Measurements from ENCODE around the gene MS4A5.

MS4A5 gene

GRCh38 chr11:60429272-60429671, at the start of gene MS4A5:
Gene MS4A5 (plus strand): TSS chr11:60429572. CDS start chr11:60429675, 103 bp downstream.
- no peak for DNase-seq
- H3K4me1 Mint-ChIP-seq (ENCODE audit: low read depth) = no peaks in the 10 kb centered on the region
- no peaks in the 10 kb centered on the region for H3K9me3 Mint-ChIP-seq
- H3K4me3 Mint-ChIP-seq = no peak within 1 kb of the TSS
- peaks cover 38% of the 10 kb centered on the region for H3K27me3 Mint-ChIP-seq
- no peak within 1 kb of the TSS for H3K27ac Mint-ChIP-seq
- H3K36me3 Mint-ChIP-seq (ENCODE audit: low read depth) = no peaks in the 10 kb centered on the region

GRCh38 chr11:60389279-60389910, 40.0 kb upstream of the MS4A5 start:
- Mint-ChIP-seq H3K27ac (no peak overlapping the region), H3K9me3 (no peaks in the 10 kb centered on the region), H3K4me3 (no peak overlapping the region), H3K36me3 (ENCODE audit: low read depth) (no peaks in the 10 kb centered on the region), H3K4me1 (ENCODE audit: low read depth) (no peaks in the 10 kb centered on the region), H3K27me3 (peaks cover 15% of the 10 kb centered on the region)
- DNase-seq = no peak

DNA sequence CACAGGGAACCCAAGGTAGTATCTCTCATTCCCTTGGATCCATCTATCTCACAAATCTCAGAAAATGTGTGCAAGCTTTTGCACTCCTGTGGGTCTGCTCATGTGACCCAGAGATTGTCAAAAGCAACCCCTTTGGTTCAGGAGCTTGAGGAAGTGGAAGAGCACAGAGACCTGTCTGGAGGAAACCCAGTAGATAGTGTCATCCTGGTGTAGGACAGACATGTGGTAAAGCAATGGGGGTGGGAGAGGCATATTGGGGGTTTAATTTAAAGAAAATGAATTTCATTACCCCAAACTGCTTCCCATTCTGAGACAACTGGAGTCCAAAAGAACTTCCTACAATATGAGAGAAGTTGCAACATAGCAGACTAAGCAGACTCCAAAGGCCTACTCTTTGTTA, 39.0 kb upstream of the MS4A5 start:
- H3K27me3 Mint-ChIP-seq = peaks cover 15% of the 10 kb centered on the region
- no peak overlapping the region for H3K27ac Mint-ChIP-seq
- no peak for DNase-seq
- H3K4me1 Mint-ChIP-seq (ENCODE audit: low read depth) = no peaks in the 10 kb centered on the region
- no peak overlapping the region for H3K4me3 Mint-ChIP-seq
- no peaks in the 10 kb centered on the region for H3K36me3 Mint-ChIP-seq (ENCODE audit: low read depth)
- no peaks in the 10 kb centered on the region for H3K9me3 Mint-ChIP-seq

- Mint-ChIP-seq H3K4me1 (ENCODE audit: low read depth) (no peaks in the 10 kb centered on the region), H3K27ac (no peak overlapping the region), H3K4me3 (no peak overlapping the region), H3K27me3 (peaks cover 9% of the 10 kb centered on the region), H3K36me3 (ENCODE audit: low read depth) (no peaks in the 10 kb centered on the region), H3K9me3 (no peaks in the 10 kb centered on the region)
- DNase-seq = no peak
These were observed 37.0 kb upstream of the MS4A5 start for GRCh38 chr11:60392361-60392760.

GRCh38 chr11:60393016-60393415, 36.4 kb upstream of the MS4A5 start:
- no peaks in the 10 kb centered on the region for H3K9me3 Mint-ChIP-seq
- no peak overlapping the region for H3K27ac Mint-ChIP-seq

DNA sequence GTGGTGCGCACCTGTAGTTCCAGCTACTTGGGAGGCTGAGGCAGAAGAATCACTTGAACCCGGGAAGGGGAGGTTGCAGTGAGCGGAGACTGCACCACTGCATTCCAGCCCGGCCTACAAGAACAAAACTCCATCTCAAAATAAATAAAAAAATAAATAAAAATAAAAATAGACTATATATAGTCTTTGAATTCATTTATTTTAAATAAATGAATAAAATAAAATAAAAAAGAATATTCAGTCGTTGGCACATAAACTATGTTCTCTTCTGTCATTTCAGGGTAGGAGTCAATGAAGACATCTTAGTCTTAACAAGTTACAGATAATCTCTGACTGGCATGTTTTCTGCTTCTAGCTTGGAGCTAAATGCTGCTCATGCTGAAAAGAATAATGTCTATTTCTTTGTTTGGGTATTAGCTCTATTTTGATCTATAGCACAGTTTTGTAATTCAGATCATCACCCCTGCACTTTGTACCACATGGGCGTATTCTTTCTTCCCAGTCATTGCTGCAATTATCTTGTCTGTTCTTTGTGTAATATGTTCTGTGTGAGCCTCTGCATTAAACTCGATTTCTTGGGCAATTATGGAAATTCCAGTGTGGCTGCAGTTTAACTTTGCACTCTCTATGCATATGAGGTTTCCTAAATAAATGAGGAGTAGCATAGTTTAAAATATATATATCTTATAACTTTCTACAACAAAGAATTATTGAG, 34.5 kb upstream of the MS4A5 start:
- H3K4me1 Mint-ChIP-seq (ENCODE audit: low read depth) = no peaks in the 10 kb centered on the region
- H3K9me3 Mint-ChIP-seq = no peaks in the 10 kb centered on the region
- H3K27me3 Mint-ChIP-seq = peaks cover 2% of the 10 kb centered on the region
- no peak for DNase-seq
- no peak overlapping the region for H3K4me3 Mint-ChIP-seq
- no peak overlapping the region for H3K27ac Mint-ChIP-seq
- H3K36me3 Mint-ChIP-seq (ENCODE audit: low read depth) = no peaks in the 10 kb centered on the region

More at GRCh38 chr11:60393016-60393415, 36.4 kb upstream of the MS4A5 start:
- no peak for DNase-seq
- H3K27me3 Mint-ChIP-seq = peaks cover 9% of the 10 kb centered on the region
- no peak overlapping the region for H3K4me3 Mint-ChIP-seq
- no peaks in the 10 kb centered on the region for H3K4me1 Mint-ChIP-seq (ENCODE audit: low read depth)
- H3K36me3 Mint-ChIP-seq (ENCODE audit: low read depth) = no peaks in the 10 kb centered on the region

DNA sequence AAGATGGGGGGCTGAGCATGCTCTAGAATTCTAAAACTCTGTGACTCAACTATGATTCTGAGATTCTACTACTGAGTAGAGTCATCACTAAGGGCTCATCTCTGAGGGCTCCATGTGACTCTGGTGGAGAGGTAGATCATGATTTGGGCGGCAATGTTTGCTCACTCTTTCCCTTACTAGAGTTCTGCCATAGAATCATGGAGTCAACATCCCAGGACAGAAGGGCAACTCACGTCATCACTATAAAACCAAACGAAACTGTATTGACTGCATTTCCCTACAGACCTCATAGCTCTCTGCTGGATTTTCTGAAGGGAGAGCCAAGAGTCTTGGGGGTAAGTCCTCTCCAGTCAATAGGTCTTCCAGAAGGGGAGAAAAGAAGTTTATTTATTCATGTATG, 33.0 kb upstream of the MS4A5 start, which contains the start of gene MS4A14:
Gene MS4A14, plus strand, starts transcription at position 78 of the 400 bp plus-strand sequence. Its CDS starts 120 bp downstream, at position 198.
- DNase-seq = no peak
- no peak within 1 kb of the TSS for H3K4me3 Mint-ChIP-seq
- no peak within 1 kb of the TSS for H3K27ac Mint-ChIP-seq
- H3K4me1 Mint-ChIP-seq (ENCODE audit: low read depth) = no peaks in the 10 kb centered on the region
- peaks cover 2% of the 10 kb centered on the region for H3K27me3 Mint-ChIP-seq
- H3K9me3 Mint-ChIP-seq = no peaks in the 10 kb centered on the region
- H3K36me3 Mint-ChIP-seq (ENCODE audit: low read depth) = no peaks in the 10 kb centered on the region

DNA sequence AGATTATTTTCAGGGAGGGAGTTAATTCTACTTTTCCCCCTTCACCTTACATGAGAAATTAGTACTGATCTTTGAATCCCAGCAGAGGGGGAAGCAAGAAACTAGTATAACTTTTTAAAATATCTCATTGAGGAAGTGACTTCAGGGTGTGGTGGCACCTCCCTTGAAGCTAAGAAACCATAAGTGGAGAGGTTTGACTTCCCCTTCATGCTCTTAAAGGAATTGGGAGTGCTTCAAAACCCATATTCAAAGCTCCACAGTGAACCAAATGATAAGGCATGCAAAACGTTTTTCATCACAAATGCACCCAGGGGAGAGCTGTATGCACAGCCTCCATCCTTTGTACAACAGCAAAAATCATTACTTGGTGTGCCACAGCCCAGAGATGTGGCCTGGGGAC, 32.6 kb upstream of the MS4A5 start:
- H3K36me3 Mint-ChIP-seq (ENCODE audit: low read depth) = no peaks in the 10 kb centered on the region
- H3K4me3 Mint-ChIP-seq = no peak overlapping the region
- peaks cover 3% of the 10 kb centered on the region for H3K27me3 Mint-ChIP-seq
- no peak overlapping the region for H3K27ac Mint-ChIP-seq
- DNase-seq = no peak
- H3K9me3 Mint-ChIP-seq = no peaks in the 10 kb centered on the region
- no peaks in the 10 kb centered on the region for H3K4me1 Mint-ChIP-seq (ENCODE audit: low read depth)

DNA sequence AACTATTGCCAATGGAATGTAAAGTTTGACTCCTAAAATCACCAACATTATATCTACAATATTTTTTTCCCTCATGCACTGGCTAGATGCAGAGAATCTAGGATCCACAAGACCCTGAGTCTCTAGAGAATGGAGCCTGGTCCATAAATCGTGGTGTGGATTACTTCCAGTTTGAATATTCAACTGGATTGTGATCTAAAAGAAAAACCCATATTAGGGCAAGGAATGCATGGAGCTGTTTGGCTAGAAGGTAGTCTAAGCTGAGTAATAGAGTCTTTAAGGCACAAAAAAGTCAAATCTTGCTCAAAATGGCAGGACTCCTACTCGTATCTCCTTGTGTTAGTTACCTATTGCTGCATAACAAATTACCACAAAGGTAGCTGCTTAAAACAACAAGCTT, 9.4 kb upstream of the MS4A5 start:
- Mint-ChIP-seq H3K36me3 (ENCODE audit: low read depth) (no peaks in the 10 kb centered on the region), H3K4me1 (ENCODE audit: low read depth) (no peaks in the 10 kb centered on the region), H3K4me3 (no peak overlapping the region), H3K9me3 (no peaks in the 10 kb centered on the region), H3K27ac (no peak overlapping the region), H3K27me3 (peaks cover 33% of the 10 kb centered on the region)
- DNase-seq = no peak

DNA sequence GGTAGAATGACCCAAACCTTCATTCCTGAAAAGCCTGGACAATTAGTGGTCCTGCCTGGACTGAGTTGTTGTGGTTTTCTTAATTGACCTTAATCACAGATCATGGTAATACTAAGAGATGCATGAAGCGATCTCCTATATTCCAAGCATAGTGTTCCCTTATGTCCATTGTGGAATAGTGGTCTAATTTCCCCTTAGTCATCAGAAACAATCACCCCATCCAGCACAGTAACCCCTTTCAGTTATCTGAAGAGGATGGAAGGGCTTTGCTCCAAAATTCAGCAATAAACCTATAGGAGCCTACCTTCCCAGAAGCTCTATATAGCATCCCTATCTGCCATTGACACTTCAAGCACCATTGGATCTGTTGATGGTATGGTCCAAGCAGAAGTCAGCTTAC, 6.8 kb upstream of the MS4A5 start:
- DNase-seq = no peak
- H3K9me3 Mint-ChIP-seq = no peaks in the 10 kb centered on the region
- no peaks in the 10 kb centered on the region for H3K4me1 Mint-ChIP-seq (ENCODE audit: low read depth)
- no peak overlapping the region for H3K4me3 Mint-ChIP-seq
- no peaks in the 10 kb centered on the region for H3K36me3 Mint-ChIP-seq (ENCODE audit: low read depth)
- no peak overlapping the region for H3K27ac Mint-ChIP-seq
- H3K27me3 Mint-ChIP-seq = peaks cover 24% of the 10 kb centered on the region

DNA sequence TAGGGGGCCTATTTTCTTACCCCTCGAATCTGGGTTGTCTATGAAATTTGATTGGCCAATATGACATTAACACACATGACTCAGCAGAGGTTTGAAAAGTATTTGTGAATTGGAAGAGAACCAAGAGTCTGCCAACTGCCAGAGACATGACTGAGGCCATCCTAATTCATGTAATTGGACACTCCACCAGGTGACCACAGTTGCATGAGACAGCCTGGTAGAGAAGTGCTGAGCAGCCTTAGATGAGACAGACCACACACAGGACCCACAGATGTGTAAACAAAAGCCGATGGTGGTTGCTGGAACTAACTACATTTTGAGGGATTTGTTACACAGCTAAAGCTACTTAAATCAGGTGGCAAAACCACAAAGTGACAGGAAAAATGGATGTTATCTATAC, 855 bp upstream of the MS4A5 start:
- H3K9me3 Mint-ChIP-seq = no peaks in the 10 kb centered on the region
- H3K36me3 Mint-ChIP-seq (ENCODE audit: low read depth) = no peaks in the 10 kb centered on the region
- DNase-seq = no peak
- H3K4me1 Mint-ChIP-seq (ENCODE audit: low read depth) = no peaks in the 10 kb centered on the region
- H3K27ac Mint-ChIP-seq = no peak overlapping the region
- H3K4me3 Mint-ChIP-seq = no peak overlapping the region
- H3K27me3 Mint-ChIP-seq = peaks cover 38% of the 10 kb centered on the region

- no peak overlapping the region for H3K4me3 Mint-ChIP-seq
- no peaks in the 10 kb centered on the region for H3K9me3 Mint-ChIP-seq
- H3K36me3 Mint-ChIP-seq (ENCODE audit: low read depth) = no peaks in the 10 kb centered on the region
- H3K4me1 Mint-ChIP-seq (ENCODE audit: low read depth) = no peaks in the 10 kb centered on the region
- peaks cover 32% of the 10 kb centered on the region for H3K27me3 Mint-ChIP-seq
- DNase-seq = no peak
- H3K27ac Mint-ChIP-seq = no peak overlapping the region
These were observed 1.9 kb downstream of the MS4A5 start for GRCh38 chr11:60431251-60431650.

GRCh38 chr11:60433401-60433800, 4.0 kb downstream of the MS4A5 start:
- H3K9me3 Mint-ChIP-seq = no peaks in the 10 kb centered on the region
- no peaks in the 10 kb centered on the region for H3K4me1 Mint-ChIP-seq (ENCODE audit: low read depth)
- no peak overlapping the region for H3K4me3 Mint-ChIP-seq
- H3K27ac Mint-ChIP-seq = no peak overlapping the region
- H3K27me3 Mint-ChIP-seq = peaks cover 22% of the 10 kb centered on the region
- DNase-seq = no peak
- H3K36me3 Mint-ChIP-seq (ENCODE audit: low read depth) = no peaks in the 10 kb centered on the region

GRCh38 chr11:60447070-60447469, 17.7 kb downstream of the MS4A5 start:
- Mint-ChIP-seq H3K27ac (no peak overlapping the region), H3K4me3 (no peak overlapping the region), H3K4me1 (ENCODE audit: low read depth) (peaks cover 12% of the 10 kb centered on the region), H3K9me3 (peaks cover 3% of the 10 kb centered on the region), H3K27me3 (no peaks in the 10 kb centered on the region), H3K36me3 (ENCODE audit: low read depth) (no peaks in the 10 kb centered on the region)
- DNase-seq = no peak

DNA sequence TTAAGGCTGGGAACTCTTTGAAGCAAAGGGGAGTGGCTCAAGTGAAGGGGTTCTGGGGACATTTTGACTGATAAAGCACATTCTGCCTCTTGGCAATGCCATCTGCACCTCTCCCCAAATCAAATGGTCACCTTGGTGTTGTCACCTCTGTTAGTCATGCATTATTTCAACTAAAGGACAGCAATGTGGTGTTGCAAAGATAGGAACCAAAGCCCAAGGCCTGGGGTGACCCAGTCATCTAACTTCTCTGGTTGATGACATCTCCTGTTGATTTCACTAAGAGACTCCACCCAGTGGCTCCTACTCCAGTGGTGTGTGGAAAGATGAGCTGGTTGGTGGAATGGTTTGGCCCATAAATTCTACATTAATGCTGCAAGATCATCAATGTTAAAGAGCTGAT, 18.5 kb downstream of the MS4A5 start:
- DNase-seq = no peak
- Mint-ChIP-seq H3K4me3 (no peak overlapping the region), H3K27me3 (no peaks in the 10 kb centered on the region), H3K4me1 (ENCODE audit: low read depth) (peaks cover 12% of the 10 kb centered on the region), H3K9me3 (peaks cover 3% of the 10 kb centered on the region), H3K36me3 (ENCODE audit: low read depth) (no peaks in the 10 kb centered on the region), H3K27ac (no peak overlapping the region)

Measured in activated T-cell treated with anti-CD3 and anti-CD28 coated beads, Interleukin-2, amount 50 U/mL, for 24 hours (primary cell).